Dermis microvascular lymphatic vessel endothelial cell (primary cell): ENCODE measurements around the gene CARNS1. TPM values are rescaled to one million over a fixed set of nuclear protein-coding genes. Genes with fewer than 3 reads are reported as not detected.
"Not testable (repeated sequence)": the region's sequence is repeated elsewhere in the genome, so short reads cannot be mapped to it uniquely, and the experiment has no call there.

Experiments used
- DNase-seq, 2 donors: peaks; one replicate each; pipeline versions ENCODE4 v3.0.0 to v3.0.0-alpha.2; 2010; ENCODE audit warnings: low read depth in 2 of 2
- total RNA-seq: library from RNA; depleted of rRNA; stranded (reverse); fragments of >200 nt; gene quantifications from 2 replicates; pipeline ENCODE4 v1.2.1, GENCODE V29; 2014

The CARNS1 gene
- total RNA-seq, 1 donor from 2014 or later: 0.26 TPM

DNA sequence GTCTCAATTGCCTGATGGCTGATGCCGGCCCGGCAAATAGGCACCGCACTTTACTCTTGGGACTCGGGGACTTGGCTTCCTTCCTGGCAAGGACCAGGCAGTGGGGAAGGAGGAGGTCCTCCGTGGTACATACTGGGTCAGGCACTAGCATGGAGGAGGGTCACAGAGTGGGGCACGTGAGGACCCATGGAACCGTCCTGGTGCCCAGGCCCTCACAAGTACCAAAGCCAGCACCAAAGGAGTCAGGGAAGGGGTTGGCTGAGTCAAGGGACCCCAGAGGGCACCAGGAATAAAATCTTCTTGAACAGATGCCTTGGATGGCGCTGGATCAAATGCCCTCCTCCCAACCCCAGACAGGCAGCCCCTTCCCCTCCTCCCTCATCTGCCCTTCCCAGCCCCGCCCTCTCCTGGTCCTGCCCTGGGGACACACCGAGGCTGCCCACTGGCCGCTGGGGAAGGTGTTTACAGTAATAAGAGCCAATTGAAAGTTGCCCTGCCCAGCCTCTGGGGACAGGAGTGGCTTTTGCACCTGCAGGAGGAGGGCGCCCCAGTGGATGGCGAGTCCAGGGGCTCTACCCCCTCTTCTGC, 5.6 kb upstream of the CARNS1 start:
- DNase-seq: no peak

DNA sequence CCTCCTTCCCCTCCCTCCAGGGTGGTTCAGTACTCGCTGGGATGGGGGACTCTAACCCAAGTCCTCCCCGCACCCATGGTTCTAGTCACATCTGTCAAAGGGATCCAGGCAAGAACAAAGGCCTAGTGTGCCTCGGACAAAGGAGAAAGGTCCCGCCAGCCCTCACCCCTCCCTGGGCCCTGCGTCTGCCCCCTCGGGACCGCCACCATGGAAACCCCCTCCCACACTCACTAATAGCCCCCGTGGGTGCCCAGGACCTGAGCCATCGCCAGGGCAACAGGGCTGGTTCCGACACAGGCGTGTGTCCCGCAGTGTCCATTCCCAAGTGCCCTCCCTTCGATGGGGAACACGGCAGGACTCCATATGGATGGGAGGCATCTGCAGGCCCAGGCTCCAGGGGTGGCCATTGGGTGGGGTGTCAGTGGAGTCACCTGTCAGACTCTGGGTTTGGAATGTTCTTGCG, 5.1 kb upstream of the CARNS1 start:
- no peak for DNase-seq

DNA sequence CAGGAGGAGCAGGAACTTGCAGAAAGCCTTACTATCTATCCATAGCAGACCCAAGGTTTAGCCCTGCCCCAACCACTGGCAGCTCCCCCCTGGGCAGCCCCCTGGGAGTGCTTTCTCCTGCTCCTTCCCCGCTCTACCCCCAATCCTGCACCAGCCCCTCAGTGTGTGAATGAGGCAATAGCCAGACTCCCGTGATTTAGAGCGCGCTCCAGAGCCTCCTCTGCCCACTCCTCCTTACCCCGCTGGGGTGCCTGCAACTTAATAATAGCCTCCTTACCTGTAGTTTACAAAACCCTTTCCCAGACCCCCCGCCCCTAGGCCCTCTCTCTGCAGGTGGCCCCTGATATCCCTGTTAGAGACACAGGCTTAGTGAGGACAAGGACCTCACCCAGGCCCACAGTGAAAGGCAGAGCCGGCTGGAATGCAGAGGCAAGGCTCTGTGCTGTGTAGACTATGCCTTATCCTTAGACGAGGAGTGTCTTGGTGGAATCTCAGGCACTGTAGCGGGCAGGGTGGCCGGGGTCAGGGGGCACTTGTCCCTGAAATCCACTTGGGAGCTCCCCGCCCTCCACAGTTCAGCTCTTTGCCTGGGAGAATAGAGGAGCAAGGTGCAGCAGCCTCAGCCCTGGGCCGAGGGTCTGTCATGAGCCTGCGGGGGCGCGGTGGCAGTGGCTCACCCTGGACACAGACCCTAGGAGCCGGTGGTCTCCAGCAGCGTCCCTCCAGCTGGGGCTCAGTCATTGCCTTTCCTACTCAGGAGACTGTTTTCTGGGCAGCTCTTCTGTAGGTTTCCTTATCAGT, 4.3 kb upstream of the CARNS1 start:
- no peak for DNase-seq

DNA sequence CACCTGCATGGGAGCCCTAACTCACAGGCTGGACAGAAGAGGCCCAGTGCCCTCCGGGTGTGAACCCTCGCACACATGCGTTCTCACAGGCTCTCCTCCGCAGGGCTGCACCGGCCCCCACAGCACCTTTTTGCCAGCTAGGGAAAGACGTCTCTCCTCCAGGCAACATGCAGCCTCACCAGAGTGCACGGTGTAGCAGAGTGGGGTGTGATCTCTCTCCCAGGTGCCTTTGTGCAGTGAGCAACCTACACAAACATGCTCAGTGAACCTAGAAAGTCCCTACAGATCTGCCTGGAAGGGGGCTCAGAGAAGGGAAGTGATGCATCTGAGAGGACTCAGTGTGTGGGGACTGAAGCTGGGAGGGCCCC, 3.7 kb upstream of the CARNS1 start:
- DNase-seq: no peak

DNA sequence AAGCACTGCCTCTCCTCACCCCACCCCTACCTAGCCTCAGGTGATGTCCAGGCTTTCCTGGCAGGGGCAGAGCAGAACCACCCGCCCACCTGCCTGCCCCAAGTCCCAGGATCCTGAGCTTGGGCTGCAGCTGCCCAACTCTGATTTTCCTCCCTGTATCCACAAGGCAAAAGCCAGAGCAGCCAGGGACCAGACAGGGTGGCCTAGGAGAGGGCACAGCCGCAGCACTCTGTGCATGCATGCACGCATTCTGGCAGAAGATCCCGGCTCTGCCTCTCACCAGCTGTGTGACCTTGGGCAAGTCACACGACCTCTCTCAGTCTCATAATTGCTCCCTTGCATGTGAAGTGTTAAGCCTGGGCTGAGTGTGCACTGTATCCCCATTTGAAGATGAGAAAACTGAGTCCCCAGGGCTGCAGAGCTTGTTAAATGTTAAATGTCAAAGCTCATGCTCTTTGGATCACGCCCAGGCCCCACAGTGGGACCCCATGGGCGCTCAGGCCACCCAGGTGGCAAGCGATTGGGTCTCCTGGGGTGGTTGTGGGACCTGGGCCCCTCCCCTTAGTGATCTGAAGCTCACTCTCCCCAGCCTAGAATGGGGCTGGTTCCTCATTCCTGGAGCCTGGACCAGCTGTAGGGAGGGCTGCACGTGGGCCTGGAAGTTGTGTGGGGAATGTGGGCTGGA, 2.8 kb upstream of the CARNS1 start:
- DNase-seq: no peak

DNA sequence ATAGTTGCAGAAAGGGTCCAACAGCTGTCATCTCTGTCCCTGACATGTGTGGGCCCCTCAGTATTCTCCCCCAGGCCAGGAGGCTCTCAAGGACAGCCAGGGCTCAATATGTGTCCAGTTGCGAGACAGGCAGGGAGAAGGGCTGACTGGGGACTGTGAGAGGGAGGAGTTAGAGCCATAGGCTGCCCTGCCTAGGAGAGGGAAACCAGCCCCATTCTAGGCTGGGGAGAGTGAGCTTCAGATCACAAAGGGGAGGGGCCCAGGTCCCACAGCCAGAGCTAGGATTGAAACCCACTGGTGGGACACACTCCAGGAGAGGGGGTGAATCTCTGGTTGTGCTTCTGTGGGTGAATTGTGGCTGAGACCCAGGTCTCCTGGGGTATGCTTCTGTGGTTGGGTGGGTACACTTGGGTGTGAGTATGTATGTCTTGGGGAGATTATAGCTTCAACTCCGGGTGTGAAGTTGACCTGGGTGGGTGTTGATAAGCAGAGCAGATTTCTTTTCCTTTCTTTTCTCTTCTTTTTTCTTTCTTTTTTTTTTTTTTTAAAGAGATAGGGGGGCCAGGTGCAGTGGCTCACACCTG, 2.1 kb upstream of the CARNS1 start:
- no peak for DNase-seq

DNA sequence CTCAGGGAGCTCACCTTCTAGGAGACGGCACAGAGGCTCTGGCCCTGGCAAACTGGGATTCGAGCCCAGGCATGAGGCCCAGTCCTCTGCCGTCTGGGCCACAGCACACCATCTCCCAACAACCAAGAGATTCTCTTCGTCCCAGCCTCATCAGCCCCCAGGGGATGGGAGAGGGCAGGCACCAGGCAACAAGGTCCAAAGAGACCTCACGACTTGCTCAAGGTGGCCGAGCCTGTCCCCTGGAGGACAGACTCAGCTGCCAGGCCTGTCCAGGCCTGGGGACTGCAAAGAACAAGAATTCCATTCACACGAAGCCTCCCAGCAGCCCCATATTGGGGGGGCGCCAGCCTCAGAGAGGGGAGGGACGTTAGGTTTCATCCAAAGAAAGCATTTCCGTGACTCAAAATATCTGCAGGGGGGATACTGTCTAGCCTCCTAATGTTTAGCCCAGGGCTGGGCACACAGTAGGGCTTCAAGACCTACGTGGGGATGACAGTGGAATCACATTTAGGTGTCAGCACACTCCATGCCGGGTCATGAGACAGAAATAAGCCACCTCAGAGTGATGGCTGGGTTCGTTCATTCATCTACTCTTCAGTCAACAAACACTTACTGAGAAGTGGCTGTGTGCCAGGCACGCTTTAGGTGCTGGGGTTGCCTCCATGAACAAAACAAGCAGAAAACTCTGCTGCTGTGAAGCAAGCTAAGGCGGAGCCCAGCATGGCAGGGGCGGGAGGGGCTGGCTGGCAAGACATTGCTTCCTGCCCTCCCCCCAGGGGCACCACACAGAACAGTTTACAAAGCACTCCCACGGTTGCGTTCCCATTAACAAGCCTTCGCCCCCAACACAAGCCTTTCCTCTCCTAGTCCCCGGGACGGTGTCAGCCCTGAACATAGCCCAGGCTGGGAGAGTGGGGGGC, 1.2 kb downstream of the CARNS1 start:
- peak in 1 of 2 donors; percentile 33 for DNase-seq

DNA sequence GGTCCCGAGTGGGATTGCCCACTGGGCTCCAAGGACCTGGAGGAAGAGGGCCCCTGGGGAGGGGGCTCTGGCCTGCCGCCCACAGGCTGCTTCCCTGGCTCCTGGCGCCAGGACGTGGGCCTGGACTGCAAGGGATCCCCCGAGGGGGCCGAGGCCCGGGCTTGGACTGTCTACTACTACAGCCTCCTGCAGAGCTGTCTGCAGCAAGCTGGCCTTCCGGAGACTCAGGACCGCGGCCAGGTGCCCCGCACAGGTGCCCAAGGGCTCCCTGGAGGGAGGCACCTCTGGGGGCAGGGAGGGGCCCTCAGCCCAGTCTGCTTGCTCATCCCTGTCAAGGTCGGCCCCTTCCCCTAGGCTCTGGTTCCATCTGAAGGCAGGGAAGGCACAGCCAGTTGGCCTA, 1.9 kb downstream of the CARNS1 start:
- DNase-seq: no peak

DNA sequence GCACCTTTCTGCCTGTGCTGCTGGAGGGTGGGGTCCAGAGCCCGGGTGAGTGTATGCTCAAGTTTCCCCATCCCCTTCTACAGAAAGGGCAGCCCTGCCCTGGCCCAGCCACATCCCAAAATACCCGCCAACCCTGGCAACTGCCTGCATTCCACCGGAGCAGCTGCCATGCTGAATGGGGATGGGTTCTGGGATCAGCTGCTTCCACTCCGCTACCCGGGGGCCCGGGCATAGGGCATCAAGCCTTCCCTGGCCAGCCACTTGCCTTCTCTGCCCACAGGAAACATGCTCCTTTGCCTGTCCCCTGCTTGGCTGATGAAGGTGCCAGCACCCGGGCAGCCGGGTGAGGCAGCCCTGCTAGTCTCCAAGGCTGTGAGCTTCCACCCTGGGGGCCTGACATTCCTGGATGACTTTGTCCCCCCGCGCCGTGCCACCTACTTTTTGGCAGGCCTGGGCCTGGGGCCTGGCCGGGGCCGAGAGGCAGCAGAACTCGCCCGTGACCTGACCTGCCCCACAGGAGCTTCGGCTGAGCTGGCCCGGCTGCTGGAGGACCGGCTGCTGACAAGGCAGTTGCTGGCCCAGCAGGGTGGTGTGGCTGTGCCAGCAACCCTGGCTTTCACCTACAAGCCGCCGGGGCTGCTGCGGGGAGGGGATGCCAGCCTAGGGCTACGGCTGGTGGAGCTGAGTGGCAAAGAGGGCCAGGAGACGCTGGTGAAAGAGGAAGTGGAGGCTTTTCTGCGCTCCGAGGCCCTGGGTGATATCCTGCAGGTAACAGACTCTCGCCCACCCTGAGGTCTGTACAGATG, 3.2 kb downstream of the CARNS1 start:
- DNase-seq: no peak

DNA sequence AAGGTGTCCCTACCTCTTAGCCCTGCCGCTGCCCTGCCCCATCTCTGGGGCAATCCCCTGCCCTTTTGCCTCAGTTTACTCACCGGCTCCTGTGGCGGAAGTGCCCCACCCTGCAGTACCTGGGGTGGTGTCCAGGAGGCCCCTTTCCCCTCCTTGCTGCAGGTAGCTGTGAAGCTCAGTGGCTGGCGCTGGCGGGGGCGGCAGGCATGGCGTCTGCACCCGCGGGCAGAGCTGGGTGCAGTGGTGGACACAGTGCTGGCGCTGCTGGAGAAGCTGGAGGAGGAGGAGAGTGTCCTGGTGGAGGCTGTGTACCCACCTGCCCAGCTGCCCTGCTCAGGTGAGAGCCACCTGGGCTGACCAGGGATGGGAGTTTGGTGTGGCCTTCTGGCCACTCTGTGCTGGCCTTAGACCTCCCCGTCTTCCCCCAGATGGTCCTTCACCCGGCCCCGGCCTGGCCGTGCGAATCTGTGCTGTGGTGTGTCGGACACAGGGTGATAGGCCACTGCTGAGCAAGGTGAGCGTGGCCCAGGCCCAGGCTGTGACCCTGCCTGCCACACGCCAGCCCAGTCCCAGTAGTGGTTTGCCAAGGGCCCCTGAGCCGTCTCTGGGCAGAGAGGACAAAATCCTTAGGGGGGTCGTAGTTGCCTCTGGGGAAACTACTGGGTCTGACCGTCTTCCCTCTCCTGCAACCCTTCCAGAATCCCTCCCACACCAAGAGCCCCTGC, 4.0 kb downstream of the CARNS1 start:
- no peak for DNase-seq

DNA sequence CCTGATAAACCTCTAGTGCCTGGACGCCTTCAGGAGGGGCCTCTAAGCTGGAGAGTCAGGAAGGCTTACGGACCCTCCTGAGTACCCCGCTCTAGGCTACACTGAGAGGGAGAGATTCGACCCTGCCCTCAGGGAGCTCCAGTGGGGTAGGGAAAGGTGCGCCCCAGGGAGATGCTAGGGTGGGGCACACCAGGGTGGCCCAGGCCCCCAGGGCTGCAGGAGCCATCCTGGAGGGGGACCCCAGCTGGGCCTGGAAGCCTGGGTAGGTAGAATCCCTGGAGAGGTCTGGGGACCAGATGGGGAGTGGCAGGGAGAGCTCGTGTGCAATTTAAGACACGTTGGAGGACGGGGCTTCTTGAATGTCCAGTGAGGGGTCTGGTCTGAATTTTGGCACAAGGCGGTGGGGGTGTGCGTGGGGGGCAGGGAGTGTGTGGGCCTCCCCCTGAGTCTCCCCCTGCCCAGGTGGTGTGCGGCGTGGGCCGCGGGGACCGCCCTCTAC, 4.7 kb downstream of the CARNS1 start:
- DNase-seq: no peak

DNA sequence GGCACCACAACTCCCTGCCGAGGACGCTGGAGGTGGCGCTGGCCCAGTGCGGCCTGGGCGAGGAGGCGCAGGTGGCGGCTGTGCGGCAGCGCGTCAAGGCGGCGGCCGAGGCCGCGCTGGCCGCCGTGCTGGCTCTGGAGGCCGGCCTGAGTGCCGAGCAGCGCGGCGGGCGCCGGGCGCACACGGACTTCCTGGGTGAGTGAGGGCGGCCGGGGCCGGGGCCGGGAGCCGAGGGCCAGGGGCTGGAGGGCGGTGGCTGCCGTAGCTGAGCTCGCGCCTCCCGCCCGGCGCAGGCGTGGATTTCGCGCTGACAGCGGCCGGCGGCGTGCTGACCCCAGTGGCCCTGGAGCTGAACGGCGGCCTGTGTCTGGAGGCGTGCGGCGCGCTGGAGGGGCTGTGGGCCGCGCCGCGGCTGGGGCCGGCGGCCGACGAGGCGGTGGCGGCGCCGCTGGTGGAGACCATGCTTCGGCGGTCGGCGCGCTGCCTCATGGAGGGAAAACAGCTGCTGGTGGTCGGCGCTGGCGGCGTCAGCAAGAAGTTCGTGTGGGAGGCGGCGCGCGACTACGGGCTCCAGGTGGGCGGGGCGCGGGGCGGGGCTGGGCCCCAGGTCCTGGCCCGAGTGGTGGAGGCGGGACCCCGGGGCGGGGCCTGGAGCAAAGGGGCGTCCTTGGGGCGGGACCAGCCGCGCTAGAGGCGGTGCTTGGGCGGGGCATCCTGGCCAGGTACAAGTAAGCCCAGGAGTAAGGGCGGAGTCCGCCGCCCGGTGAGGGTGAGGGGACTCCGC, 5.4 kb downstream of the CARNS1 start:
- peak; percentile 65 to 94 for DNase-seq

DNA sequence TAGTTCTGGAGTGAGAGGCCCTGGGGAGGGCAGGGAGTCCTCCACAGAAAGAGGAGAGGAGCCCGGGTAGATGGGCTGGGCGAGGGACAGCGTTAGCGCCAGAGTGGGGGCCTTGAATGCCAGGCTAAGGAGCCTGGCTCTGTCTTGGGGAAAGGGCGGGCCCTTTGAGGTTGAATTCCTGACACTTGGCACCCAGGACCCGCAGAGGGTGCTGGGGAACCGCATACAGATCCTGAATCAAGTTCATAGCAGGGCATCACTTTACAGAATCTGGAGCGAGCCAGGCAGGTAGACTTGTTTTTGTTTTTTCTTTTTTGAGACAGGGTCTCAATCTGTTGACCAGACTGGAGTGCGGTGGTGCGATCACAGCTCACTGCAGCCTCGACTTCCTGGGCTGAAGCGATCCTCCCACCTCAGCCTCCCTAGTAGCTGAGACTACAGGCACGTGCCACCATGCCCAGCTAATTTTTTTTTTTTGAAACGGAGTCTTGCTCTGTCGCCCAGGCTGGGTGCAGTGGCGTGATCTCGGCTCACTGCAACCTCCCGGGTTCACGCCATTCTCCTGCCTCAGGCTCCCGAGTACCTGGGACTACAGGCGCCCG, 6.1 kb downstream of the CARNS1 start:
- no peak for DNase-seq

DNA sequence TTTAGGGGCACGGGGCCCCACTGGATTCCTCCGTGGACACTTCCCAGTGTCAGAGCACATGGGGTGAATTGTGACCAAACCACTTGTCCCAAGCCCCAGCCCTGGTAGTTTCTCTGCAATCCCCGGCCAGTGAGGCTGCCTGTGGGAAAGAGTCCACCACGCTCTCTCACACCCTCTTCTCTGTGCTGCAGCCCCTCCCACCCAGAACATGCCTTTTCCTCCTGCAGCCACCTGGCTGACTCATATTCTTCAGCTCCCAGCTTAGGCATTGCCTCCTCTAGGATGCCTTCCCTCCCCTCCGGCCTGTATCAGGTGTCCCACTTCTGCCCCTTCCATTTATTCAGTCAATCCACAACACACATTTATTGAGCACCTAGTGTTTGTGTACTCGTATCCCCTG, 7.4 kb downstream of the CARNS1 start:
- no peak for DNase-seq

DNA sequence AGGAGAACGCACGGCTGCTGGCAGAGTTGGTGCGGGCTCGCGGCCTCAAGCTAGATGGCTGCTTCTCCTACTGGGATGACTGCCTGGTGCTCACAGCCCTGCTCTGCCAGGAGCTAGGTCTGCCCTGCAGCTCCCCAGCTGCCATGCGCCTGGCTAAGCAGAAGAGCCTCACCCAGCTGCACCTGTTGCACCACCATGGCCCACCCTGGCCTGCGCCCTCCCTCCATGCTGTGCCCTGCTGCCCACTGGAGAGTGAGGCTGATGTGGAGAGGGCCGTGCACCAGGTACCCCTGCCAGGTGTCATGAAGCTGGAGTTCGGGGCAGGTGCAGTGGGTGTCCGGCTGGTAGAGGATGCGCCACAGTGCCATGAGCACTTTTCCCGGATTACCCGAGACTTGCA, 8.0 kb downstream of the CARNS1 start:
- DNase-seq: no peak

DNA sequence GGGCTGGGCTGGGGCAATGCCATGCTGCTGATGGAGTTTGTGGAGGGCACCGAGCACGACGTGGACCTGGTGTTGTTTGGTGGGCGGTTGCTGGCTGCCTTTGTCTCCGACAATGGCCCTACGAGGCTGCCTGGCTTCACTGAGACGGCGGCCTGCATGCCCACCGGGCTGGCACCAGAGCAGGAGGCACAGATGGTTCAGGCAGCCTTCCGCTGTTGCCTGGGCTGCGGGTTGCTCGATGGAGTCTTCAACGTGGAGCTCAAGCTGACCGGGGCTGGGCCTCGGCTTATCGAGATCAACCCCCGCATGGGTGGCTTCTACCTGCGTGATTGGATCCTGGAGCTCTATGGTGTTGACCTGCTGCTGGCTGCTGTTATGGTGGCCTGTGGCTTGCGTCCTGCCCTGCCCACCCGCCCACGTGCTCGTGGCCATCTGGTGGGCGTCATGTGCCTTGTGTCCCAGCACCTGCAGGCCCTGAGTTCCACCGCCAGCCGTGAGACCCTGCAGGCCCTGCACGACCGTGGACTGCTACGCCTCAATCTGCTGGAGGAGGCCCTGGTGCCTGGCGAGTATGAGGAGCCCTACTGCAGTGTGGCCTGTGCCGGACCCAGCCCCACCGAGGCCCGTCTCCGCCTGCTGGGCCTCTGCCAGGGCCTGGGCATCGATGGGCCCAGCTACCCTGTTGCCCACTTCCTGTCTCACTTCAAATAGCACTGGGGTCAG, 8.6 kb downstream of the CARNS1 start:
- no peak for DNase-seq

DNA sequence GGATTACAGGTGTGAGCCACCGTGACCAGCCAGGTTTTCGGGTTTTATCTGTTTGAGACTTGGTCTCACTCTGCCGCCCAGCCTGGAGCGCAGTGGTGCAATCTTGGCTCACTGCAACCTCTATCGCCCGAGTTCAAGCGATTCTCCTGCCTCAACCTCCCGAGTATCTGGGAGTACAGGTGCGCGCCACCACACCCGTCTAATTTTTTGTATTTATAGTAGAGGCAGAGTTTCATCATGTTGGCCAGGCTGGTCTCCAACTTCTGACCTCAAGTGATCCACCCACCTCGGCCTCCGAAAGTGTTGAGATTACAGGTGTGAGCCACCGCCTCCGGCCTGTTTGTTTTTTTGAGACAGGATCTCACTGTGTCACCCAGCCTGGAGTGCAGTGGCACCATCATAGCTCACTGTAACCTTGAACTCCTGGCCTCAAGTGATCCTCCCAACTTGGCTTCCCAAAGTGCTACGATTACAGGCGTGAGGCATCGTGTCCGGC, 11.9 kb downstream of the CARNS1 start:
- DNase-seq: not testable (repeated sequence)
